ENCODE data around the gene SLC19A1. TPM values are rescaled to one million over a fixed set of nuclear protein-coding genes. Genes with fewer than 3 reads are reported as not detected.
"Not testable (repeated sequence)": the region's sequence is repeated elsewhere in the genome, so short reads cannot be mapped to it uniquely, and the experiment has no call there.

Gene SLC19A1
- polyA plus RNA-seq, 10 donors, result 11.9 to 19.9 (median 14.1) TPM

GRCh38 chr21:45577801-45578175, 35.5 kb upstream of the SLC19A1 start:
- DNase-seq, result no peak

GRCh38 chr21:45576838-45577737, 34.8 kb upstream of the SLC19A1 start:
- DNase-seq, result peak in 1 of 3 donors; percentile 22

GRCh38 chr21:45575993-45576837, 34.0 kb upstream of the SLC19A1 start:
- DNase-seq, result no peak

GRCh38 chr21:45575304-45575992, 33.2 kb upstream of the SLC19A1 start:
- DNase-seq, result no peak

- DNase-seq, result peak in 1 of 3 donors; percentile 30
Measured at GRCh38 chr21:45574691-45575090, 32.5 kb upstream of the SLC19A1 start.

DNA sequence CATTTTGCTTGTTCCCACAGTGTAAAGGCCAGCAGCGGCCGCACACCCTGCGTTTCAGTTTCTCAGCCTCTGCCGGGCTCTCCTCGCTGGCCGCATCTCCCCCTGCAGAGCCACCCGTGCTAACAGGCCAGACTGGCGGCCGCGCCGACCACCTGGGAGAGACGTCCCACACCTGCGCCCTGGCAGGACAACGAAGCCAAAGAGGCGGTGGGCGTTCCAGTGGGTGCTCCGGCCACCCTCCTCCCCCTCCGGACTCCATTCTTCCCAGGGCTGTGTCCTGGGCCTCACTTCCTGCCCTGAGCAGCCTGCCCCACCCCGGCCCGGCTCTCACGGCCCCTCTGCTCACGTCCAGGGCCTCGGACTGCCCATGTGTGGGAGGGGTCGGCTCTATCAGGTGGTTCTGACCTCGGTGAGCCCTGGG, 31.9 kb upstream of the SLC19A1 start:
- no peak for DNase-seq

GRCh38 chr21:45573452-45574035, 31.3 kb upstream of the SLC19A1 start:
- DNase-seq, result peak in 1 of 3 donors; percentile 29

DNA sequence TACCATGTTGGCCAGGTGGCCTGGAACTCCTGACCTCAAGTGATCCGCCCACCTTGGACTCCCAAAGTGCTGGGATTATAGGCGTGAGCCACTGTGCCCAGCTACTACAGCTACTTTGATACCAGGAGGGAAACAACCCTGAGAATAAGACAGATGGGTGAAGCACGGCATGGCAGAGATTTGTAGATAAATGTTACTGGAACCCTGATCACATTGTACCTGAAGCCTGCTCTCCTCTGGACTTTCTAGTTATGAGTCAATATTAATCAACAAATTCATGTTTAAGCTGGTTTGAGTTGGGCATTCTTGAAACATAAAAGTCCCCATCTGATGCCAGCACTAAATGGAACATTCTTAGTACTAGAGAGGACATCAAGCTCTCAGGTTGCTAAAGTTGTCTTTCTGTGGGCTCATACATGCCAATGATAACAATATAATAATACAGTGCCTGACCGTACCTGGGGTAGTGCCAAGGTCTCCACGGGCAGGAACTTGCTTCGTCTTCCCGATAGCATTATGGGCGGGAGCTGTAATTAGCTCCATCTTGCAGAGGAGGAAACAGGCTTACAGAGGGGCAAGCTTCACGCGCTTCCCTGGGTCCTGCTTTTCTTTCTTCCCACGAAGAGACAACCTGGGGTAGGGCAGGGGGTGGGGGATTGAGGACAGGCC, 30.7 kb upstream of the SLC19A1 start:
- DNase-seq, result no peak

DNA sequence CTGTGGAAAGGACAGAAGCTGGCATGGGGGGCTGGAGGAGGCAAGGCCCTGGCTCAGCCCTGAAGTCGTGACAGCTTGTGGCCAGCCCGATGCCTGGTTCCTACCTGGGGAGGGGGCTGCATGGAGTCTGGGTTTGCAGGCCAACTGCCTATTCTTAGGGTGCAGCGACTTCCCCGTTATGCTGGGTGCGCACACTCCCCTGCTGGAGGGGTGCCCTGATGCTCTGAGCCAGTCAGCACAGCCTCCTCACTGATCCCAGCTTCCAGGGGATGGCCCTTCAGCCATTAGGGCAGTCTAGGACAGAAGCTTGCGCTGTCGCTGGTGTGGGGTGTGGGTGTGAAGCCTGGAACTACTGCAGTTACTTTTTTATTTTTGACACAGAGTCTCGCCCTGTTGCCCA, 30.0 kb upstream of the SLC19A1 start:
- DNase-seq, result no peak

DNA sequence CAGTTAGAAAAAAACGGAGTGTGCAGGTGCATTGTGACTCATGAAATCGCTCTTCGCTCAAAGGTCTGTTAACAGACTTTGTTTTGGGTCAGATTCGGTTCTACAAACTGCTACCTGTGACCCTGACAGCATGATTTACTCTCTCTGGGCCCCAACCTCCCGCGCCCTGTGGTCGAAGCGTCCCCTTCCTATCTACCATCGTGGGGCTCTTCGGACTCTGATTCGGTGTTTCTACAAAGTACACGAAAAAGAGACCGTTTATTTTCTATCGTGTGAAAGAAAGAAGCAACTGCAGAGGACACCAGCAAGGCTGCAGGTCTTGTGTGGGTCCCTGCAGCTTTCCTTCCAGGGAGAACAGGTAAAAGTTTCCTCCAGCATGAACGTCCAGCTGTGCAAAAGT, 29.4 kb upstream of the SLC19A1 start:
- DNase-seq, result no peak

DNA sequence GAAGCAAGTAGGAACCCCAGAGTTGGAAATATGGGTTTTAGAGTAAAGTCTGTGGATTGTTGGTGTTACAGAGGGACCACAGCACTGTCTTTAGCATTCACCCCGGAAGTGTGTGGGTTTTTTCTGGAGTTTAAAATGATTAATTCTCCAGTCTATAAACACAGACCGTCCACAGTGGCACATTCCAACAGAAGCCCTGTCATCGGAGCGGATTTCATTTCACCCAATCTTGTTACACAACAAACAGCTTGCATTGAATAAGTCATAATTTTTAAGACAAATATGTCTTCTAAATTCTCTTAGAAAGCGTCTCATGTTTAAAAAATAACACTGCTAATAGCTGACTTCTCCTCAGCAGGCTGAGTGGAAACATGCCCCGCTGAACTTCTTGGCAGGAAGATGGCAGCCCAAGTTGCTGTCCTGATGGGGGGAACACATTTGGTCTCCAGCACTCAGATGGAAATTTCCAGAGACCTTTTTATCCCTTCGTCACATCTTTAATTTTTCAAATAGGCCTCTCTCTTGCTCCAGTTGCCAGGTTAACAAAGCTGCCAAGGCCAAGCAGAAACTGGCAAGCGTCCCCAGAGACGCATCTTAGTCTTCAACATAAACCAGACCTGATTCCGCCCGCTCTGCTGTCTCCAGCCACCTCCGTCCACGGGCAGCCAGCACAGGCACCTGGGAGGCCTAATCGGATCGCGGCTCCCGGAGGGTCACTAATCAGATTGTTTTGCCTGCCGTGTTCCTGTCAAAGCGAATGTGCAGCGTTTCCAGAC, 28.8 kb upstream of the SLC19A1 start:
- peak in 1 of 3 donors; percentile 32 for DNase-seq

- no peak for DNase-seq
Measured at GRCh38 chr21:45570071-45570470, 27.8 kb upstream of the SLC19A1 start.

DNA sequence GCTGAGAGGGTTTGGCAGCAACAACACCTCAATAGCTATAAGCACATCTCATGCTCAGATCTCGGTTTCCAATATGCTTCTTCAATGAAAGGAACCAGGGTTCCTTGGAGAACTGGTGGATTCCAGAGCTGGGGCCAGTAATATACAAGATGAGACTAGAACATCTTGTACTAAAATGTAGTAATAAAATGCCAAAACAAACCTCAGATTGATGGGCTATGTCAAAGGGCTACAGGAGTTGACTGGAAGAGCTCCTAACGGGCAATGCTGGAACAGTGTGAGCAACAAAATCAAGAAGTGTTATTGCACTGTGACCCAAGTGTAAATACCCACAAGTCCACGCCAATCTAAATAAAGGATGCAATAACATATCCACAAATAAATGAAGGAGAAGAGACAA, 26.1 kb upstream of the SLC19A1 start:
- DNase-seq, result no peak

DNA sequence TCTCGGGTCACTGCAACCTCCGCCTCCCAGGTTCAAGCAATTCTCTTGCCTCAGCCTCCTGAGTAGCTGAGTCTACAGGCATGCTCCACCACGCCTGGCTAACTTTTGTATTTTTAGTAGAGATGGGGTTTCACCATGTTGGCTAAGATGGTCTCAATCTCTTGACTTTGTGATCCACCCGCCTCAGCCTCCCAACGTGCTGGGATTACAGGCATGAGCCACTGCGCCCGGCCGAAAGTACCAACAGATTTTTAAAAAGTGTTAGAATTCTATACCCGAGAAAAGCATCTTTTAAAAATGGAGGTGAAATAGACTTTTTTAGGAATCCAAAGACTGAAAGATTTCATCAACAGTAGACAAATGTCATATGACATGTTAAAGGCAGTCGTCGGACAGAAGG, 21.9 kb upstream of the SLC19A1 start:
- DNase-seq, result not testable (repeated sequence)

- DNase-seq, result no peak
Measured at GRCh38 chr21:45562965-45563364, 20.7 kb upstream of the SLC19A1 start.

GRCh38 chr21:45562402-45562801, 20.2 kb upstream of the SLC19A1 start:
- no peak for DNase-seq

DNA sequence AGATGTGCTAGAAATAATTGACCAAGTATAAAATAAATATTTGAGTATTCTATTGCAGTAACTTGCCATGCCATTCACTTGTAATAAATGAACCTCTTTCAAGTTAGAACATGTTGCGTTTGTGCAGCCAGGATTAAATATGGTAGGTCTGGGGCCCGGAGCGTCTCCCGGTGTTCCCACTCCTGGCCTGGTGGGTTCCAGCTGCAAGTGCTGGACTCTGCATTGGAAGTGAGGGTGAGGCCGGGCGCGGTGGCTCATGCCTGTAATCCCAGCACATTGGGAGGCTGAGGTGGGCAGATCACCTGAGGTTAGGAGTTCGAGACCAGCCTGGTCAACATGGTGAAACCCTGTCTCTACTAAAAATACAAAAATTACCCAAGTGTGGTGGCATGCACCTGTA, 19.0 kb upstream of the SLC19A1 start:
- DNase-seq, result not testable (repeated sequence)

DNA sequence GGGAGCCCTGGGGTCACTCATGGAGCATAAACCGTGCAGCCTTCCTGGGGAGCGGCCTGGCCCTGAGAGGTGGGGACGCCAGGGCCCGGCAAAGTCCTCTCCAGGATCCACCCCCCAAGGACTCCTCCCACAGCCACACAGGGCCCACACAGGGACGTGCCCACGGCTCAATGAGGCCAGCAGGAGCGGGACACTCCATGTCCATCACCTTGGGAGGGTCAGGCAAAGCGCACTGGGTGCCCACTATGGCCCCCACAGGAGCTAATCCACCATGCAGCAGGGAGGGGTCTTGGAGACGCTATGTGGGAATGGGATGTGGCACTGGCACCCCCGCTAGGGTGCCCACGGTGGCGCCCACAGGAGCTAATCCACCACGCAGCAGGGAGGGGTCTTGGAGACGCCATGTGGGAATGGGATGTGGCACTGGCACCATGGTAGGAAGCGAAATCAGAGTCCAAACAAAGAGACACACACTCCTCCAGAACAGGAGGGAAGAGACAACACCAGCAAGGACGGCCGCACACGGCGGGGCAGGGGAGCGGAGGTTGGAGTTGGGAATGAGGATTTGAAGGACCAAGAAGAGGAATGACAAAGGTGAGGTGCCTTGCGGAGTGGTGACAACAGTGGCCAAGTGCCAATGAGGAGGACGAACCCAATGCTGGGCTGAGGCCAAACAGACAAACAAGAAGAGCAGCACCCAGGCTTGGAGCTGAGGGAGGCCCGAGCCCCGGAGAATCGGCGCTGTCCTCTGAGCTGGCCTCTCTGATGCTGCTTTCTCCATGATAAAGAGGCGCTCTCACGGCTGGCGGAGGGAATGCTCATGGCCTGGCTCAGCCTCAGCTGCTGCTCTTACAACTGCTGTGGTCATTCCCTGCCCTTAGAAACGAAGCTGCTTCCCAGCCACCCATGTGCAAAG, 18.1 kb upstream of the SLC19A1 start:
- DNase-seq, result no peak
